Tibial nerve (tissue), 4 donors: Measurements from ENCODE around the gene NBEA.

Experiments
- CTCF ChIP-seq, 5 experiments: fragments of 200-600 bp in 3 of 5; fragments of 450-650 bp in 2 of 5; sonication (generic) in 3 of 5; IDR thresholded peaks; one replicate each; pipeline ENCODE4 v1.5.1; 2016 to 2019; ENCODE audit warnings: antibody characterized with exemption in 5 of 5, mild to moderate bottlenecking in 3 of 5, moderate library complexity in 2 of 5
- EP300 ChIP-seq, 2 donors: sonication (generic); formaldehyde crosslinking; IDR thresholded peaks; one replicate each; pipeline ENCODE4 v1.6.1; 2017; ENCODE audit warnings: antibody characterized with exemption in 2 of 2, mild to moderate bottlenecking in 1 of 2
- POLR2A ChIP-seq, 2 donors: fragments of 450-650 bp; IDR thresholded peaks; one replicate each; pipeline ENCODE4 v1.6.1; 2017; ENCODE audit warnings: antibody characterized with exemption in 2 of 2, mild to moderate bottlenecking in 2 of 2, moderate library complexity in 2 of 2

- no peak for TF ChIP-seq POLR2A (IDR thresholded peaks at IDR 0.05)
- no peak for TF ChIP-seq CTCF (IDR thresholded peaks at IDR 0.05)
- no peak for TF ChIP-seq EP300 (IDR thresholded peaks at IDR 0.05)
These were observed 314.5 kb downstream of the NBEA start for GRCh38 chr13:35256459-35257148.
